Skin of body (tissue), 2 donors: Measurements from ENCODE around the gene LTBP2. TPM values are rescaled to one million over a fixed set of nuclear protein-coding genes. Genes with fewer than 3 reads are reported as not detected.

Experiments
- DNase-seq: peaks from one replicate; lab custom pipeline; 2025; lab: John Stamatoyannopoulos, UW
- total RNA-seq: library from RNA; depleted of rRNA; stranded (reverse); fragments of >200 nt; gene quantifications from one replicate; pipeline ENCODE4 v1.2.3, GENCODE V29; 2014

The LTBP2 gene
- total RNA-seq, 1 donor from 2014 or later = 18.8 TPM

DNA sequence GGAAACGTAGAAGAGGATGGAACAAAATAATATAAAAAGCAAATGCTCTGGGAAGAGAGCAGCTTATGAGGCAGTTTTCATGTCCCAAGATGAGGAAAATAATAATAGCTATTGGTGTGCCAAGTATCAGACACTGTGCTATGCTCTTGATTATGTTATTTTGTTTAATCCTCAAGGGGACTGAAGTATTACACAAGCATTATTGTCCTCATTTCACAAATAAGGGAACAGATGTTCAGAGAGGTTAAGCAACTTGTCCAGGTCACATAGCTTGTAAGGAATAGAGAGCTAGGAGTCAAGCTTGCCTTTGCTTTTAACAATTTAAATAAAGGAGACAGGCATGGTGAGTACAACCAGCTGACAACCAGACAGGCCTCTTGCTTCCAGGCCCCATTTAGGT is 26.9 kb upstream of the LTBP2 start:
- peak; percentile 10 for DNase-seq

DNA sequence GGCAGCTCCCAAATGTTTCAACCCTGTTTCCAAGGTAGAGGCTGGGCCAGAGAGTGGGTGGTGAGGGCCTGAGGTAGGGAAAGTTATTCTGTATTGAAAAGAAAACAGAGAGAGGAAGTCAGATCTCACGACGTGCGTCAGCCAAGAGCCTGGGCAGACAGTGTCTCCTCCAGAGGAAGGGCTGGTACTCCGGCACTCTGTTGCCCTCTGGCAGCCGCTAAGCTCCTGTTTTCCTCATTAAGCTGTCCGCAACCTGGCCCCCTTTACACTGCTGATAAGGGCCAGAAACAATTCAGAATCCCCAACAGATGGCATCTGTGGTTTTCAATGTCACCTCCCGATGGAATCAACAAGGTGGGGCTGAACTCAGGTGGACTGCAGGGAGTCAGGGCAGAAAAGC is 26.0 kb upstream of the LTBP2 start:
- DNase-seq = no peak

DNA sequence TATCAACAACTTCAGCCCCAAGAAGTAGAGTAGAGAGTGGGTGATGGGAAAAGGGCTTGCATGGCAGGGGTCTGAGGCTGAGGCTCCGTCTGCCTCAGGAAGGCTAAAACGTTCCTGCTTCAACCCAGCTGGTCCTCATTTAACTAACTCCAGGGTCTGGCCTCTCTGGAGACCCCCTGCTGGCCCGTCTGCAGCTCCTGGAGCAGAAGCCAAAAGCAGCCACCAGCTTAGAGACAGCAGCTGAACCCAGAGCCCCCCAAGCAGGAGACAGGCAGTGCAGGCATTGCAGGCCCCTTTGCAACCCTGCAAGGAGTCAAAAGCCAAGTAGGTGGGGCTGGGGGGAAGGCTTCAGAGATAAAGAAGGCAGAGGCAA is 25.1 kb upstream of the LTBP2 start:
- no peak for DNase-seq

DNA sequence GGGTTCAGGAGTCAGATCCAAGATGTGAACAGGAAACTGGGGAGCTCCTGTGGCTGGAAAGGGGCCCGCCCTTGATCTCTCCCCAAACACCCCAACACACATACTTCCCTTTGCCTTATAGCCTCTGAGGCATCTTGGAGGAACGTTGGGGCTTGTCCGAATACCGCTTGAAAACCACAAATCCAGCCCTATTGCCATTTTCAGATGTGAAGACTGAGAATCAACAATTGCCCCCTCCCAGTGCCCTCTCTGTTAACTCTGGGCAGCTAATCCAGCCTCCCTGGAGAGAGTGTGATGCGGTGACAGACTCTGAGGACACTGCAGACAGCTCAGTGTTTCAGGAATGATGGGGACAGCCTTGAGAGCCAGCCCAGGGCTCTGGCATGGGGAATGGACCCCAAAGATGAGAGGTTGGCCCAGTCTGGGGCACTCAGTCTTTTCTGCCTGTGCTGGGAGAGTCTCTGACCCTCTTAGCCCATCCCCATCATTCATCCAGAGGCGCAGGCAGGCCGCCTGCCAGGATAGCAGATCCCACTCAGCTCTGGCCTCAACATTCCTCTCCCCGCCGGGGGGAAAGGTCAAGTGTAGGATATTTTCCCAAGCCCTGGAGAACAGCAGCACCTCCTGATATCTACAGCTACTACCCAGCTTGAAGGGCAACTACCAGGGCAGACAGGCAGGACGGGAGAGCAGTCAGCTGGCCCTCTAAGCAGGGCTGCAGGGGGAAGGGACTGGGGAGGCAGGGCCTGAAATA is 24.6 kb upstream of the LTBP2 start:
- no peak for DNase-seq

DNA sequence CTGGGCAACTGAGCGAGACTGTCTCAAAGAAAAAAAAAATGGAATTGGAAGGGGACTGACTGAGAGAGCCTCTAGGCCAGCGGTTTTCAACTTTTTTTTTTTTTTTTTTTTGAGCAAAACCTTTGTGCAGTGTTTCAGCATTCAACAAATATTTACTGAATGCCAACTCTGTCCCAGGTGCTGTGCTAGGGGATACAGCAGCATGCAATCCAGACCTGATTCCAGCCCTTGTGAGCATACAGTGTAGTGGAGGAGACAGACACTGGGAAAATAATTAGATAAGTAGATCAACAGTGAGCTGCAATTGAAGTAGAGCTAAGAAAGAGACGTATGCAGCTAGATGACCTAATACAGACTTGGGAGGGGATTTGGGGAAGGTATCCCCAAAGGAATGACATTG is 23.8 kb upstream of the LTBP2 start:
- DNase-seq = no peak

DNA sequence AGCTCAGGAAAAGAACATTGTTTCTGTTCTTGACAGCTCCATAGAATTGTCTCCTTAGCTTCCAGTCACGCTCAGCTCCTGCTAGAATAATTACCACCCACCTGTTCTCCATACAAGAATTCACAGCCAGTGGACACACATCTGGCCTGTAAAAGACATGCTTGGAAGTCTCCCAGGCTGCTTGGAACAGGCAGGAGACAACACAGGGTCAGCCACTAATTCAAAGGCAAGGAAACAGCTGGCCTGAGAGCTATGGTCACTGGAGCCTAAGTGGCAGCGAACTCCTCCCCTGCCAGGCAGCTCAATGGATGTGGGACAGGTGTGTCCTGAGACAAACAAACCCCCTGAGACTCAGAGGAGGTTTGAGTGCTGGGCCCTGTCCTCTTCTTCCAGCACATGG is 22.9 kb upstream of the LTBP2 start:
- peak; percentile 30 for DNase-seq

DNA sequence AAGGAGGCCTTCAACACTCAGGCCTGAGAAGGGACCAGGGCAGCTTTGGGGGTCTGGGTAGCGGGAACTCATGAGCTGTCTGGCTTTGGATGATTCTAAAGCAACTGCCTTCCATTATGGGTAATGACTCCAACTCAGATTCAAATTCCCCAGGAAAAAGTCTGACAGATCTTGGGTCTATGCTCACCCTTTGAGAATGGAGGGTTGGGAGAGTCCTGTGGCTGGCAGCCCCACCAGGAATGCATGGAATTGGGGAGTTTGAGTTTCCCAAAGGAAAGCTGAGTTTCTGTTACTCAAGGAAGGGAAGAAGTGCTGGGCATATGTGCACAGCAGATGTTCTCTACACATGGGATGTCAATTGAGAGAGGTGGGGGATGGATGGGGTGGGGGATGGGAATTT is 22.4 kb upstream of the LTBP2 start:
- peak; percentile 44 for DNase-seq

DNA sequence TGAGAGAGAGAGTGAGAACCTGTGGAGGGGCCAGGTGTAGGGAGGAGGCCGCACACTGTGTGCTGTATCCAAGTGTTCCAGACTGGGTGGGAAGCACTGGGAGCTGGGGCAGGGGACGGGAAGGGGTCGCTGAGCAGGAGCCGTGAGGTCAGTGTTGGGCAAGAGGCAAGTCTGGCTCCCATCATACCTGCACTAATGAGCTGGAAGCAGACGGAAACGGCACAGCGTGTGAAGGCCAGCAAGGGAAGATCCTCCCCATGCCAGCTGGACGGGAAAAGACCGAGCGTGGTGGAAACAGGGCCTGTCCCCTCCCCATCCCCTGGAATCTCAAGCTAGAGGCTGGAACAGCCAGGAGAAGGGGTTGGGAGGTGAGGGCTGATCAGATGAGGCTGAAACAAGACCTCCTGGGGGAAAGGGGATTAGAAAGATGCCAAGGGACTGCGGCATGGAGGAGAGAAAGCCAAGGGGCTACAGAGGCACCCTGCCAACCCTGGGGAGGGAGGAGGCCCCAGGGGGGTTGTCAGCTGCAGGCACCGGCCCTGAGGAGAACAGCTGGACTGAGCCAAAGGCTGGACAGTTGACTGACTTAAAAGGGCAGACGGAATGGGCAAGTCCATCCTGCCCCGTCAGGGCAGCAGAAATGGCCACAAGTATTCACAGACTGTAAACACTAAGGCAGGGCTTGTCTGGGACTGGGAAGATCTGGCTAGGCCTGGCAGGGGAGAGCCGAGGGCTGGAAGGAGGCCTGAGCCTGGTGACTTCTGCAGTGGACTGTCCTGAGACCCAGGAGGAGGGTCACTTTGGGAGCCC is 19.0 kb upstream of the LTBP2 start:
- no peak for DNase-seq

DNA sequence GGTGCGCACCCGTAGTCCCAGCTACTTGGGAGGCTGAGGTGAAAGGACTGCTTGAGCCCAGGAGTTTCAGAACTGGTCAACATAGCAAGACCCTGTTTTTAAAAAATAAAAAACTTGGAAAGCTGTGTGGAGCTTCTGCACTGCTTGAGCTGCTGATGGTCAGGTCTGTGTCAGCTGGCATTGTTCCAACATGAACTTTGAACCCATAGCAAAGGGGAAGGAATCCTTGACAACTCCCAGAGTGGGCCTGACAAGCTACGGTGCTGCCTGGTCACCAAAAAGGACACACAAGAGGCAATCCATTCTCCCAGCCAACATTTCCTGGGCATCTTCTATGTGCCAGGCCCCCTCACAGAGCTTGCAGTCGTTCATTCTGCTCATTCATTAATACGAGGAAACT is 16.4 kb upstream of the LTBP2 start:
- DNase-seq = no peak

DNA sequence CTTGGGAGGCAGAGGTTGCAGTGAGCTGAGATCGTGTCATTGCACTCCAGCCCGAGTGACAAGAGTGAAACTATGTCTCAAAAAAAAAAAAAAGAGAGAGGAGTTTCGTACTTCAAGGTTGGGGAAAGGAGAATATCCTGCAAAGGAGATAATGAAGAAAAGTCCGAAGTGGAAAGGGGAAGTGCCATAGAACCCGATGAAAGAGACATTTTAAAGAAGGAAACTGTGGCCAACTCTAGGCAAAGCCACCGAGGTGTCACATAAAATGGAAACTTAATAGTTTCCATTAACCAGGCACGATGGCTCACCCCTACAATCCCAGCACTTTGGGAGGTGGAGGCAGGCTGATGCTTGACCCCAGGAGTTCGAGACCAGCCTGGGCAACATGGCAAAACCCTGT is 15.0 kb upstream of the LTBP2 start:
- DNase-seq = no peak

DNA sequence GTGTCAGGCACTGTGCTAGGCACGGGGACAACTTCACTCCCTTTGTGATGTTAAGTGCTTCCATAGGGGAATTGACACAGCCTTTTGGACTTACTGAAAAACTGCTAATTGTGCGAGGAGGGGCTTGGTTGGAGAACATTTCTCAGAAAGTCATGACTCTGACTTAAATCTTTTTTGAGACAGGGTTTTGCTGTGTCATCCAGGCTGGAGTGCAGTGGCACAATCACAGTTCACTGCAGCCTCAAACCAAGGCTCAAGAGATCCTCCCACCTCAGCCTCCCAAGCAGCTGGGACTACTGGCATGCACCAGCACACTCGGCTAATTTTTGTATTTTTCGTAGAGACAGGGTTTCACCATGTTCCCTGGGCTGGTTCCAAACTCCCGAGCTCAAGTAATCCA is 10.2 kb upstream of the LTBP2 start:
- DNase-seq = no peak

DNA sequence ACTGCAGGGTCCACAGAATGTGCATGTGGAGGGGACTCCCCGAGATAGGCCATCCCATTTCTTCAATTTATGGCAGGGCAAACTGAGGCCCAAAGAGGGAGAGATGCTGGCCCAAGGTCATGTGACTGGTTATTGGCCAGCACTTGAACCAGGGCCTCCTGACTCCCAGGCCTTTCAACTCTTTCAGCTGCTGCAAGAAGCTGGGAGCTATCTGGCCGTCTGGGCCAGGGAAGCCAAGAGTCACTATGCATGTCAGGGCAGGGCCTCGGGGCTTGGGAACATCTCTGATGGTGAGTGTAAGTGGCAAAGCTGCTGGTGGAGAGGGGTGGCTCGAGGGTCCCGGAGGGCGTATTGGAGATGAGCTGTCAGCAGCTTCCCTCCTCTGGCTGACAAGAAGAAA is 9.5 kb upstream of the LTBP2 start:
- DNase-seq = no peak

DNA sequence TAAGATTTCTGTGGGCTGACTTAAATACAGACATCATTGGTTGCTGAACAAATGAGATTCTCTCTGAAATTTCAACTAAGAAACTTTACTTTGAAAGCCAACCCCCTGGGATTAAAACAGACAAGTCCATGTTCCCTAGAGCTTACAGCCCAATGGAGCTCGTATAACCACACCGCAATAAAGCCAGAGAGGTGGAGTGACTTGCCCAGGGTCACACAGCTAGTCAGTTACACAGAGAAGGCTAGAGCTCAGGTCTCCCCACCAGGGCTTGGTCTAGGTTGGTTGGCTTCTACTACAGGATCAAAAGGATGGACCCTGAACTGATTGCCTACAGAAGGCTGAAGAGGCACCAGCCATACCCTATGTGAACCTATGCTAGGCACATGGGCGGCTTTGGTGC is 8.9 kb upstream of the LTBP2 start:
- DNase-seq = no peak

DNA sequence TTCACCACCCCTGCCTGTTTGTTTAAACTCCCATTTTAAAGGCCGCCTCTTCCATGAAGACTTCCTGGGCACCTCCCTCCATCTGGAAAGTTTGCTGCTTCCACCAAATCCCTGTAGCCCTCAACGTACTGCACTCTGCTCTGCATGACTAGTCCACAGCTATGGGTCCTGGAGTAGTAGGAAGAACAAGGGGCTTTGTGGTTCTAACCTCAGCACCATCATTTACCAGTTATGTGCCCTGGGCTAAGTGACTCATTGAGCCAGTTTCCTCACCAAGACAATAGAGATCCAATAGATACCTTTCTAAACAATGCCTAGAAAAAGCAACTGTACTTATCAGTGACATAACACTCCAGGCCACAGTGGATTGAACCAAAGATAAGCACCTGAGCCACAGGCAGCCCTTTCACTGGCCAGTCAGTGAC is 8.5 kb upstream of the LTBP2 start:
- DNase-seq = no peak

DNA sequence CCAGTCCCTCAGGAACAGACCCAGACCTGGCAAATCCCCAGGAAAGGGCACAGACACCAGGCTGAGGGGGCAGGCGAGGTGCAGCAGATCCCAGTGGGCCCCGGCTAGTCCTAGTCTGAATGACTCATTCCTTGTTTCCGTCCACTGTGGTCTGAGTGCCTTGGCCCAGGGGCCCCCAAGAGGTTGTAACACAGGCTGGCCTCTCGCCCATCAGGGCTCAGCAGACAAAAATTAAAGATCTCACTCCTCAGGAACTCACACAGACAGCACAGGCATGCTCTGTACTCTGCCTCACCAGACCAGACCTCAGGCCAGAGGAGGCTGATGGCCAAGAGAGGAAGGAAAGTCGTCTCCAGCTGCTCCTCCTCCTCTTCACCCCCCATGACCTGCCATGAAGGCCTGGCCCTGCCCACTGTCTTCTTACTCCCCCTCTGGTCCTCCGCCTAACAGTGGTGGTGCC is 7.7 kb upstream of the LTBP2 start:
- DNase-seq = peak; percentile 20

DNA sequence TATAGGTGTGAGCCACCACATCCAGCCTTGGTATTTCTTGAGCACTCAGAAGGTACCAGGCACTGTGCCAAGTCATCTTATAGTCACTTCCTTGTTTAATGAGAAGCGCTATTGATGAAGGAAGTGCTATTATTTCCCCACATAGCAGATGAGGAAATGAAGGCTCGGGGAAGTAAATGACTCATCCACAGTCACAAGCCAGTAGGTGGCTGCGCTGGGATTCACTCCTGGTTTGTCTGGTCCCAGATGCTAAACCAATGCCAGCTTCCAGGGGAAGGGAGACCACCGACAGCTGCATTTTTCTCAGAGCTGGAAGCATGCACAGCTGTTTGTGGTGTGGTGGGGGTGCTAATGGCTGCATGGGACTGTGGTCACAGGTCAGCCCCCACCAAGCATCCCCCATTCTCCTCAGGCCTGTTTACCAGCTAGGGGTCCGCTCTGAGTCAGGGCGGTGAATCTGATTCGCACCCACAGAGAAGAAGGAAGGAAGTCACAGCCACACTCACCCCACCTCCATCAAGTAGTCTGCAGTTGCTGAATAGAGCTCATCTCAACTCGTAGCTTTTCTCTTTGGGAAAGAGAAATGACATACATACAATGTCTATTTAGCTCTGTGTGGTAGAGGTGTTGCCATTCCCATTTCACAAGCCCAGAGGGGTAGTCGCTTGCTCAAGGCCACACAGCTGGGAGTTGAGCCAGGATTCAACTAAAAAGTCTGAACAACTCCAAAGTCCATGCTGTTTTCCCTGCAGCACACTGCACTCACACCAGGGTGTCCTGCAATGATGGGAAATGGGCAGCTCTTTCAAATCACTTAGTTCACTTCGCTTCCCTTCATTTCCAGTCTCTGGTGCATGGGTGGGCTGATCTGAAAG is 6.3 kb upstream of the LTBP2 start:
- DNase-seq = no peak

DNA sequence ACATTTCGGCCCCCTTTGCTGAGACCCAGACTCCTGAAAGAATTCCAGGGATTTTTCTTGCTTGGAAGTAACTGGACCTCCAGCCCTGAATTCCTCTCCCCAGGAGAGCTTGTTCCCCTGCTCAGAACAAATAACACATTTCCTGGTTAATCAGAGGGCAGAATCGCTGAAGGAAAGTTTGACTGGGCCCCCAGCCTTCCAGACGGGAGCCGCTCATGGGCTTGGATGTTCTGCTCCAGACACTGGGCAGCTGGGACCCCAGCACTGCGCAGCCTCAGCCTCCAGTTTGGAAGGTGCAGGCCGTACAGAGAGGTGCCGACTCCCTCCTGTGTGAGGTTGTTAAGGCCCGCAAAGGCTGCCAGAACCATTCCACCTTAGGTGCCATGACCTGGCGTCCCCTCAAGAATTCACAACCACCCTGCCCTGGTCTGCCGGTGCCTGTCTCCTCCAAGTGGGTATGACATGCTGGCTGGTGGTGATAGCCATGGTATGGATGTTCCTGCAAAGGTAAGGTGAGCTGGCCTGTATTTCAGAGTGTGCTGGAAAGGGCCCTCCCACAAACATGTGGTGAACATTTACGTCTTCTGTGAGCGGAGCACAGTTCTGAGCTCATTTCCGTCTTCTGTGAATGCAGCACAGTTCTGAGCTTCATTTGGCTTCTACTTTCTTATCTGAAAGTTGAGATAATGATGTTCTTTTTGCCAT is 5.1 kb upstream of the LTBP2 start:
- DNase-seq = no peak

DNA sequence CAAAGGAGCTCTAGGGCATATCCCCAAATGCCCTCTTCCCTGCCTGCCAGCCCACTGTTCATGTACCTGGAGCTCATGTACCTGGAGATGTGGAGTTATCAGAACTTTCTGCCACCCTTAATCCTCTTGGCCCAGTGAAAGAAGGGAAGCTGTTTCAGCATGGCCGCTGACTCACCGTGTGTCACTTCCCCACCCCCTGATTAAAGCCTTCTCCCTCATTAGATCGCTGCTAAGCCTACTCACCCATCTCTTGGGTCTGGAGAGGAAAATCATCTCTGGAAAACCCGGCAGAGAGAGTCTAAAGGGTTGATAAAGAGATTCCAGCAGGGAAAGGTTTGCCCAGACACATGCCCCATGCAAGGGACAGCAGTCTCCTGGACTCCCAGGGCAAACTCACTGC is 4.5 kb upstream of the LTBP2 start:
- no peak for DNase-seq

DNA sequence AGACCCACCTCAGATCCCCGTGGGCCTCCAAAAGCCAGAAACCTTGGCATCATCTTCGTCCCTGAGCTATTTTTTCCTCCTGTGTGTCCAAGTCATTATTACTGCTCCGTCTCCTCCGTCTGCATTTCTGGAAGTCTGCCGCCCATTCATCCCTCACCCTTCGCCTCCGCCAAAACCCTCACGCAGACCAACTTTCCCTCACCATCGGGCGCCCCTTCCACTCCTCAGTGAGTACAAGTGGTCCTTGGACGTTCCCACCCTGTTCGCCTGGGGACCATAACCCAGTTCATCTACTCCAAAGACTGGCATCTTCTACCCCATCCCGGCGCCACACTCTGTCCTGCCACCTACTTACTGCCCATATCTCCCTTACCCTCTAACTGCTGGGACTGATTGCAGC is 3.7 kb upstream of the LTBP2 start:
- no peak for DNase-seq

DNA sequence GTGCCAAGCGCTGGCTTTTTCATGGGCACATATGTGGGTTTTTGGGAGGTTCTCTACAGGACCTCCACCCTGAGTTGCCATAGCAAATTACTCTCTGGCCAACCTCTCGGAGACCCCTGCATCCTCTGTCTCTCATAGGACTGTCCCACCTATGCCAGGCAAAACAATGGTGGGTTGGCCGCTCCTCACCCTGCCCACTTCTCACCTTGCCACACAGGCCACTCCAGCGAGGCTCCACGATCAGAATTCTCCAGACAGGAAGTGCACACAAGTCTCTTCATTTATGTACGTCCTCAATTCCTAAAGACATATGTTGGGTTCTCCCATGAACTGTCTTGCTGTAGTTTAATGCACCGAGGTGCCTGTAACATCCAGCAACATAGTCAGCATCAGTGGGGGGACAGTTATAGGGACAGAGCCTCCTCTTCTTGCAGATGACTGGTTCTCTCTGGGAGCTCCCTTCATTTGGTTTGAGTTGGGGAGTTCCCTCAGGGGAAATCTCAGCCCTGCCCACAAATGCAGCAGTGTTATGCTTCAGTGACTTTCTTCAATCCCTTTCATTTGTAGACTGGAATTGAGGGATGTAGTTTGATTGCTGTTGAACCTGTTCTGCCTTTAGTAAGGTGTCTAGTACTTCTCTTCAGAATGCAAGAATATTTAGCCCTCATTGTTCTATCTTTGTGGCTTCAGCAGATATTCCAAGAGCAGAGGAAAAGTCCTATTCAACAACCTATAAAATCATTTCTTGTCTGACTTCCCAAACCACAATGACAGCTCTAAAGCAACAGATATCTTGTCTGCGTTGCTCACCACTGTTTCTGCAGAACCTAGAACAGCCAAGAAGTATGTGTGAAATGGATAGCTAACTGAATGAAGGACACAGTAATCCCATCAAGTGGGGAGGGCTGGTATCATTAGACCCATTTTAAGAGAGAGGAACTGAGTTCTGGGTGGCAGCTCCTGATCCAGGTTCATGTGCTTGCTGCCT is 2.8 kb upstream of the LTBP2 start:
- DNase-seq = no peak
